Measurements from ENCODE around the gene C1orf198. TPM values are rescaled to one million over a fixed set of nuclear protein-coding genes. Genes with fewer than 3 reads are reported as not detected.
"Not testable (repeated sequence)": the region's sequence is repeated elsewhere in the genome, so short reads cannot be mapped to it uniquely, and the experiment has no call there.

Gene C1orf198
- total and polyA plus RNA-seq, 4 donors, result 3.9 to 11.1 (median 10.4) TPM

GRCh38 chr1:230849451-230850224 is 18.7 kb downstream of the C1orf198 start (continued):
- TF ChIP-seq CTCF (IDR thresholded peaks at IDR 0.05; ENCODE audit: low read depth, low read length, missing input control), result no peak
- TF ChIP-seq TAF1 (conservative IDR thresholded peaks at IDR 0.05), result no peak
- no peak for TF ChIP-seq ZBTB33 (IDR thresholded peaks at IDR 0.05)

- H3K27ac ChIP-seq (ENCODE audit: low read depth in 1 of 2, low read length in 2 of 2), result no peak overlapping the region
- peaks cover 0 to 6% (median 1%) of the 10 kb centered on the region in 4 donors for H3K36me3 ChIP-seq (ENCODE audit: control insufficient read depth in 4 of 4, insufficient read depth in 3 of 4, low read depth in 1 of 4, low read length in 3 of 4)
- H3K9me3 ChIP-seq (ENCODE audit: control insufficient read depth in 4 of 4, low read length in 3 of 4), result peaks cover 0 to 3% (median 0%) of the 10 kb centered on the region in 4 donors
- H3K4me1 ChIP-seq (ENCODE audit: control insufficient read depth in 4 of 4, insufficient read depth in 4 of 4, low read length in 3 of 4), result peaks cover 0 to 4% (median 0%) of the 10 kb centered on the region in 4 donors
- WGBS, result 96% methylated on average over 3 of the region's 3 CpGs
- no peaks in the 10 kb centered on the region for H3K27me3 ChIP-seq (ENCODE audit: control insufficient read depth in 4 of 4, insufficient read depth in 4 of 4, low read length in 3 of 4)
- H3K9ac ChIP-seq (ENCODE audit: low read depth in 1 of 2, low read length in 2 of 2), result no peak overlapping the region
- H3K4me3 ChIP-seq (ENCODE audit: low read depth in 1 of 3, low read length in 3 of 3), result no peak overlapping the region
- TF ChIP-seq EGR1 (IDR thresholded peaks at IDR 0.05; ENCODE audit: low read depth in 2 of 2) (no peak), FOXA1 (IDR thresholded peaks at IDR 0.05) (no peak), JUND (IDR thresholded peaks at IDR 0.05) (no peak), RAD21 (IDR thresholded peaks at IDR 0.05) (no peak), NR2F2 (IDR thresholded peaks at IDR 0.05) (no peak), TAF1 (conservative IDR thresholded peaks at IDR 0.05) (no peak), RXRA (IDR thresholded peaks at IDR 0.05) (no peak), HNF4A (conservative IDR thresholded peaks at IDR 0.05) (no peak), ATF3 (IDR thresholded peaks at IDR 0.05) (no peak), MAX (IDR thresholded peaks at IDR 0.05) (no peak), YY1 (IDR thresholded peaks at IDR 0.05) (no peak), CTCF (IDR thresholded peaks at IDR 0.05; ENCODE audit: low read depth, low read length, missing input control) (no peak), ZBTB33 (IDR thresholded peaks at IDR 0.05) (no peak), GABPA (IDR thresholded peaks at IDR 0.05 in 1 of 2, conservative IDR thresholded peaks at IDR 0.05 in 1 of 2) (no peak)
- no peak for DNase-seq (ENCODE audit: low spot score)
Measured at GRCh38 chr1:230848235-230848634, 20.1 kb downstream of the C1orf198 start.

GRCh38 chr1:230845184-230845583 is 23.1 kb downstream of the C1orf198 start:
- not testable (repeated sequence) for H3K27me3 ChIP-seq (ENCODE audit: control insufficient read depth in 4 of 4, insufficient read depth in 4 of 4, low read length in 3 of 4); H3K4me1 ChIP-seq (ENCODE audit: control insufficient read depth in 4 of 4, insufficient read depth in 4 of 4, low read length in 3 of 4); H3K27ac ChIP-seq (ENCODE audit: low read depth in 1 of 2, low read length in 2 of 2); H3K4me3 ChIP-seq (ENCODE audit: low read depth in 1 of 3, low read length in 3 of 3); H3K9ac ChIP-seq (ENCODE audit: low read depth in 1 of 2, low read length in 2 of 2); H3K9me3 ChIP-seq (ENCODE audit: control insufficient read depth in 4 of 4, low read length in 3 of 4); DNase-seq (ENCODE audit: low spot score); H3K36me3 ChIP-seq (ENCODE audit: control insufficient read depth in 4 of 4, insufficient read depth in 3 of 4, low read depth in 1 of 4, low read length in 3 of 4)
- WGBS, result 81% methylated on average over 7 of the region's 7 CpGs
